GM12878 (cell line): ENCODE data around the gene EIF3A. TPM values are rescaled to one million over a fixed set of nuclear protein-coding genes. Genes with fewer than 3 reads are reported as not detected.

ENCODE experiments used
- KDM1A ChIP-seq: fragments of 200-600 bp; sonication (generic); IDR thresholded peaks from 2 replicates; pipeline ENCODE4 v1.6.1; 2016; ENCODE audit warnings: borderline replicate concordance
- MYB ChIP-seq: fragments of 150-350 bp; IDR thresholded peaks from 2 replicates; pipeline ENCODE4 v1.6.1; 2014; ENCODE audit warnings: mild to moderate bottlenecking, low read depth, low read length, borderline replicate concordance
- NBN ChIP-seq: fragments of 450-650 bp; IDR thresholded peaks from 2 replicates; pipeline ENCODE4 v1.6.1; 2016
- RAD51 ChIP-seq: fragments of 450-650 bp; IDR thresholded peaks from 2 replicates; pipeline ENCODE4 v1.6.1; 2016; ENCODE audit warnings: moderate library complexity, mild to moderate bottlenecking, inconsistent platforms
- RELB ChIP-seq: fragments of 450-650 bp; IDR thresholded peaks from 2 replicates; pipeline ENCODE4 v1.6.1; 2017; ENCODE audit warnings: low read depth, mild to moderate bottlenecking, moderate library complexity
- REST ChIP-seq: IDR thresholded peaks from 2 replicates; pipeline ENCODE4 v1.6.1; 2012; ENCODE audit warnings: mild to moderate bottlenecking, low read depth, low read length
- SPI1 ChIP-seq: IDR thresholded peaks from 2 replicates; pipeline ENCODE4 v1.6.1; 2011; ENCODE audit warnings: low read depth, mild to moderate bottlenecking, low read length, moderate library complexity, borderline replicate concordance; ENCODE audit not compliant: insufficient read depth
- ZNF207 ChIP-seq: fragments of 450-650 bp; IDR thresholded peaks from 2 replicates; pipeline ENCODE4 v1.6.1; 2014; ENCODE audit warnings: antibody characterized with exemption, mild to moderate bottlenecking, borderline replicate concordance
- polyA plus RNA-seq, 11 experiments: library from polyadenylated mRNA; depleted of rRNA in 4 of 11; unstranded in 6 of 11; stranded (reverse) in 5 of 11; fragments of >200 nt; fragmentation: Nextera tagmentation in 4 of 11; fragmentation: Illumina TruSeq in 1 of 11; extraction: Ambion mirVana in 4 of 11; extraction: Trizol in 1 of 11; gene quantifications; 1 replicate in 1 of 11; 2 replicates in 10 of 11; pipeline versions ENCODE4 v1.2.1 to v1.2.3, GENCODE V29; 2011 to 2016; ENCODE audit warnings: inconsistent platforms in 2 of 11, missing spikeins in 2 of 11, low read depth in 1 of 11
- total RNA-seq, 4 experiments: library from RNA; depleted of rRNA in 3 of 4; stranded (reverse); fragments of >200 nt in 3 of 4; fragmentation: Illumina TruSeq in 1 of 4; extraction: Trizol in 1 of 4; gene quantifications; 2 replicates each; pipeline versions ENCODE4 v1.2.1 to v1.2.3, GENCODE V29; 2013 to 2021
- TF ChIP-seq, protein P1 (sequence below): fragments of 450-650 bp; IDR thresholded peaks from 2 replicates; pipeline ENCODE4 v1.6.1; 2017; ENCODE audit warnings: antibody characterized with exemption, mild to moderate bottlenecking, moderate library complexity

Gene EIF3A
- total and polyA plus RNA-seq, 10 of the 15 experiments (the other 5 are each of a cell fraction or from before 2014, with no cell fraction given), result 42.3 to 195 (median 96.3) TPM

DNA sequence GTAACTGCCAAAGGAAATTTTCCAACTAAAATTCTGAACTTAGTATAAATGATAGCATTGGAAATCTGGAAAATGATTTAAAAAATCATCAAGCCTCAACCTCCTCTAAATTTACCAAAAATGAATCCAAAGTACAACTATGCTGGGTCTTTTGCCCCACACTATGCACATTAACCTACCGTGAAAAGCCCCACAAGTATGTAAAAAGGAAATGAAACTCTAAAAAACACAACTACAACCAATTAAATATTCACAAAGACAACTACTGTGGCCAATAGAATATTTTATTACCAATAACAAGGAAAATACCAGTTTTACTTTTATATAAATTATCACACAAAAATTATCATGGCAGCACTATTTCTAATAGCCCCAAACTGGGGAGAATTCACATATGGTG is 19.3 kb downstream of the EIF3A start (continued):
- TF ChIP-seq RELB, result peak; percentile 38; the same call in 1 of the 2 replicates
- TF ChIP-seq KDM1A, result no peak
- peak; percentile 74; the same call in 1 of the 2 replicates for TF ChIP-seq SPI1
- TF ChIP-seq, protein P1, sequence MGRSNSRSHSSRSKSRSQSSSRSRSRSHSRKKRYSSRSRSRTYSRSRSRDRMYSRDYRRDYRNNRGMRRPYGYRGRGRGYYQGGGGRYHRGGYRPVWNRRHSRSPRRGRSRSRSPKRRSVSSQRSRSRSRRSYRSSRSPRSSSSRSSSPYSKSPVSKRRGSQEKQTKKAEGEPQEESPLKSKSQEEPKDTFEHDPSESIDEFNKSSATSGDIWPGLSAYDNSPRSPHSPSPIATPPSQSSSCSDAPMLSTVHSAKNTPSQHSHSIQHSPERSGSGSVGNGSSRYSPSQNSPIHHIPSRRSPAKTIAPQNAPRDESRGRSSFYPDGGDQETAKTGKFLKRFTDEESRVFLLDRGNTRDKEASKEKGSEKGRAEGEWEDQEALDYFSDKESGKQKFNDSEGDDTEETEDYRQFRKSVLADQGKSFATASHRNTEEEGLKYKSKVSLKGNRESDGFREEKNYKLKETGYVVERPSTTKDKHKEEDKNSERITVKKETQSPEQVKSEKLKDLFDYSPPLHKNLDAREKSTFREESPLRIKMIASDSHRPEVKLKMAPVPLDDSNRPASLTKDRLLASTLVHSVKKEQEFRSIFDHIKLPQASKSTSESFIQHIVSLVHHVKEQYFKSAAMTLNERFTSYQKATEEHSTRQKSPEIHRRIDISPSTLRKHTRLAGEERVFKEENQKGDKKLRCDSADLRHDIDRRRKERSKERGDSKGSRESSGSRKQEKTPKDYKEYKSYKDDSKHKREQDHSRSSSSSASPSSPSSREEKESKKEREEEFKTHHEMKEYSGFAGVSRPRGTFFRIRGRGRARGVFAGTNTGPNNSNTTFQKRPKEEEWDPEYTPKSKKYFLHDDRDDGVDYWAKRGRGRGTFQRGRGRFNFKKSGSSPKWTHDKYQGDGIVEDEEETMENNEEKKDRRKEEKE, result no peak
- no peak for TF ChIP-seq NBN
- no peak for TF ChIP-seq MYB
- no peak for TF ChIP-seq REST
- TF ChIP-seq ZNF207, result no peak
- TF ChIP-seq RAD51, result no peak
